ENCODE measurements around the gene C2CD3.

C2CD3 gene

GRCh38 chr11:73969091-73969490 lies 201.7 kb downstream of the C2CD3 start:
- in situ Hi-C loops (cut with HindIII; ENCODE audit: low sequenced_read_pairs) = no loop called here

GRCh38 chr11:73968356-73968966 lies 202.3 kb downstream of the C2CD3 start:
- in situ Hi-C loops (cut with HindIII; ENCODE audit: low sequenced_read_pairs) = no loop called here

GRCh38 chr11:73965764-73966121 lies 205.1 kb downstream of the C2CD3 start:
- in situ Hi-C loops (cut with HindIII; ENCODE audit: low sequenced_read_pairs) = no loop called here

GRCh38 chr11:73965076-73965763 lies 205.6 kb downstream of the C2CD3 start:
- in situ Hi-C loops (cut with HindIII; ENCODE audit: low sequenced_read_pairs) = no loop called here

- in situ Hi-C loops (cut with HindIII; ENCODE audit: low sequenced_read_pairs) = no loop called here
These were observed 206.9 kb downstream of the C2CD3 start for GRCh38 chr11:73963861-73964260.

Data from DLD1 (cell line).